SH-SY5Y (cell line): Measurements from ENCODE around the gene PCBP1.

ENCODE experiments used
- GATA2 ChIP-seq: IDR thresholded peaks from 2 replicates; pipeline ENCODE4 v1.6.1; 2011; ENCODE audit warnings: mild to moderate bottlenecking, low read depth, low read length
- GATA3 ChIP-seq: IDR thresholded peaks from 2 replicates; pipeline ENCODE4 v1.6.1; 2011; ENCODE audit warnings: low read depth, mild to moderate bottlenecking, low read length, moderate library complexity

DNA sequence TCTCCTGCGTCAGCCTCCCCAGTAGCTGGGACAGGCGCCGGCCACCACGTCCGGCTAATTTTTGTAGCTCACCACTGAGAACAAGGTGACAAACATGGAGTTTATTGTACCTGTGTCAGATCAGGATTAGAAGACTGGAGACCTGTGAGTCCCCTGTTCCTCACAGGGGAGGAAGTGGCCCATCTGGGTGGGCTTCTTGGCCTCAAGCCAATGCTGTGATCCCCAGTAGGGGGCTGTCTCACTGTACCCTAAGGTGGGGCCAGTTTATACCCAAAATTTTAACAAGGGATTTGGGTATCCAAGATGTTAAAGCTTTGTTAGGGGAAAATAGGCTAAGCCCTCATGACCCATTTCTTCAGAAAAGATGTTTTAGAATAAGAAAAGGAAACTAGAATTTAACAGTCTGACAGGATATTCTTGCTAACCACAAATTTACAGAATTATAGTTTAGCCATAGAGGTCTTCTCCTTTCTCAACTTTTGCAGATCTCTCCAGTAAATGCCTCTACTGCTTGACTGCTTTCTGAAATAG lies 16.3 kb downstream of the PCBP1 start:
- TF ChIP-seq GATA2 (no peak), GATA3 (no peak)
